GM21723 (cell line): ENCODE data around the gene ZNF407.
A peak's percentile ranks its signal among the peaks of the same experiment; 100 is the strongest.

ENCODE experiments used
- ATAC-seq: cut with Tn5 transposase; IDR thresholded peaks from one replicate; pipeline ENCODE4 v1.9.1; 2021; ENCODE audit warnings: mild to moderate bottlenecking, moderate library complexity; ENCODE audit not compliant: unreplicated experiment

Gene ZNF407

GRCh38 chr18:74866577-74866976 is 268.9 kb downstream of the ZNF407 start:
- no peak for ATAC-seq

- no peak for ATAC-seq
Observed at GRCh38 chr18:74868461-74868860, 270.8 kb downstream of the ZNF407 start.

GRCh38 chr18:74869904-74870863 is 272.5 kb downstream of the ZNF407 start:
- ATAC-seq: peak; percentile 96

GRCh38 chr18:74870950-74871349 is 273.3 kb downstream of the ZNF407 start:
- ATAC-seq: peak; percentile 21

- no peak for ATAC-seq
Observed at GRCh38 chr18:74873629-74874028, 276.0 kb downstream of the ZNF407 start.

GRCh38 chr18:74874351-74874750 is 276.7 kb downstream of the ZNF407 start:
- no peak for ATAC-seq

- ATAC-seq: no peak
Observed at GRCh38 chr18:74876630-74877243, 279.1 kb downstream of the ZNF407 start.

GRCh38 chr18:74878267-74878666 is 280.6 kb downstream of the ZNF407 start:
- ATAC-seq: no peak

GRCh38 chr18:74880706-74881278 is 283.1 kb downstream of the ZNF407 start:
- ATAC-seq: no peak

- ATAC-seq: no peak
Observed at GRCh38 chr18:74892066-74892627, 294.5 kb downstream of the ZNF407 start.

GRCh38 chr18:74895686-74896085 is 298.0 kb downstream of the ZNF407 start:
- no peak for ATAC-seq

GRCh38 chr18:74896390-74896991 is 298.8 kb downstream of the ZNF407 start:
- ATAC-seq: peak; percentile 89

- no peak for ATAC-seq
Observed at GRCh38 chr18:74897971-74898657, 300.4 kb downstream of the ZNF407 start.

- no peak for ATAC-seq
Observed at GRCh38 chr18:74898965-74899364, 301.3 kb downstream of the ZNF407 start.

GRCh38 chr18:74899554-74899953 is 301.9 kb downstream of the ZNF407 start:
- ATAC-seq: no peak

- no peak for ATAC-seq
Observed at GRCh38 chr18:74901362-74902146, 303.9 kb downstream of the ZNF407 start.

GRCh38 chr18:74902147-74902455 is 304.4 kb downstream of the ZNF407 start:
- no peak for ATAC-seq

GRCh38 chr18:74905247-74905646 is 307.6 kb downstream of the ZNF407 start:
- no peak for ATAC-seq

- ATAC-seq: no peak
Observed at GRCh38 chr18:74906184-74906583, 308.5 kb downstream of the ZNF407 start.

GRCh38 chr18:74914052-74914591 is 316.5 kb downstream of the ZNF407 start:
- ATAC-seq: no peak
